Hindlimb muscle (tissue), 1 donor: ENCODE measurements around the gene EHMT1. TPM values are rescaled to one million over a fixed set of nuclear protein-coding genes. Genes with fewer than 3 reads are reported as not detected.
"Not testable (repeated sequence)": the region's sequence is repeated elsewhere in the genome, so short reads cannot be mapped to it uniquely, and the experiment has no call there.

Experiments used
- DNase-seq: peaks from one replicate; pipeline ENCODE4 v3.0.0-alpha.2; 2013
- polyA plus RNA-seq: library from polyadenylated mRNA; unstranded; fragments of 120-200 nt; gene quantifications from one replicate; pipeline ENCODE4 v1.2.1, GENCODE V29; 2013; ENCODE audit not compliant: insufficient read length

Gene EHMT1
- polyA plus RNA-seq, 1 donor, result 50.4 TPM

- DNase-seq, result peak; percentile 93
Observed at GRCh38 chr9:137590469-137591383, 28.1 kb upstream of the EHMT1 start, which contains the start of gene ZMYND19. ZMYND19 (minus strand) TSS chr9:137590512; CDS start chr9:137590263, 249 bp downstream.

DNA sequence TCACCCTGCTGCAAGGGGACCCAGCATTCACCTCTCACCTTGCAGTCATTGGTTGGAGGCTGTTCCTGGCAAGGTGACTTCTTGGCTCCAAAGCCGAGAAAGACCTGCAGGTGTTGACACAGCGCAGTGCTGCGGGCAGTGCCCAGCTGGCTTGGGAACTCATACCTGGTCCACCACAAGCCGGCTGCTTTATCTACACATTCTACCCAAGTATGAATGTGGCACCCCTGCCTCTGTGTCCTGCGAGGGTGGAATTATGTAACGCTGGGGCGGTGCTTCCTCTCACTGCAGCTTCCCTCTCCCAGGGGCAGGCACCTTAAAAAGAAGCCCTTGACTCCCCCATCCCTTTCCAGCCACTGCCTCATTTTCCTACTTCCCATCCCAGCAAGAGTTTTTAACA lies 26.0 kb upstream of the EHMT1 start:
- DNase-seq, result no peak

GRCh38 chr9:137593176-137593575 lies 25.6 kb upstream of the EHMT1 start:
- DNase-seq, result no peak

- not testable (repeated sequence) for DNase-seq
Observed at GRCh38 chr9:137596577-137596976, 22.2 kb upstream of the EHMT1 start.

GRCh38 chr9:137598943-137599342 lies 19.9 kb upstream of the EHMT1 start:
- no peak for DNase-seq

DNA sequence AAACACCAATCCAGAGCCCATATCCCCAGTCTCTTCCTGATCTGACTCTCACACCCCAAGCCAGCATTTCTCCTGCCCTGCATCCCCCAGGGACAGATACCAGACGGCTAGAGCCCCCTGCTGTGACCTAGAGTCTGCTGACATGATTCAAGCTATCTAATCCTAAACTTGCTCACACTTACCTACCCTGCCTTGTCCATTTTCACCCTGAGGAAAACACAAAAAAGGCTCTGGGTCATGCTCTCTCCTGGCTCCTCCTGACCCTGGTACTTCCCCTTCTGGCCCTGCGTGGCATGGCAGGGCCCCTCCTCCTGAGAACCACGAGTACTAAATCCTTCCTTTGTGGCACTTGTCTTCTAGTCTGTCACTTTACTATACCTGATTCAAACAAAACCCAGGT lies 16.1 kb upstream of the EHMT1 start:
- no peak for DNase-seq

DNA sequence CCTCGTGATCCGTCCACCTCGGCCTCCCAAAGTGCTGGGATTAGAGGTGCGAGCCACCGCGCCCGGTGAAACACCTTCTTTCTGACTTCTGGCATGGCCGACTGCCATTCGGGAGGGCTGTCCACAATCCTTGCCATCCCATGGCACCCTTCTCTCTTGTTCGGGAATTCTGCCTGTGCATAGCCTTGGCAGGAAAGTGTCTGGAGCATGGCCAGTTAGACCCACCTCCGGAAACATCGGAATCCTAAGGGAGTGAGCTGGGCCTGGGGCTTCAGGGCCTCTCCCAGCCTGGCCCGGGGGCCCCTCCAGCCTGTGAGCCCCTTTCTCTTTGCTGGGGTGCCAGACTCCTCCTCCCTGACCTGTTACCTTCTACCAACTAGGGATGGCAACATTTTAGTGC lies 14.9 kb upstream of the EHMT1 start:
- DNase-seq, result no peak

- DNase-seq, result no peak
Observed at GRCh38 chr9:137604345-137605086, 14.3 kb upstream of the EHMT1 start.

DNA sequence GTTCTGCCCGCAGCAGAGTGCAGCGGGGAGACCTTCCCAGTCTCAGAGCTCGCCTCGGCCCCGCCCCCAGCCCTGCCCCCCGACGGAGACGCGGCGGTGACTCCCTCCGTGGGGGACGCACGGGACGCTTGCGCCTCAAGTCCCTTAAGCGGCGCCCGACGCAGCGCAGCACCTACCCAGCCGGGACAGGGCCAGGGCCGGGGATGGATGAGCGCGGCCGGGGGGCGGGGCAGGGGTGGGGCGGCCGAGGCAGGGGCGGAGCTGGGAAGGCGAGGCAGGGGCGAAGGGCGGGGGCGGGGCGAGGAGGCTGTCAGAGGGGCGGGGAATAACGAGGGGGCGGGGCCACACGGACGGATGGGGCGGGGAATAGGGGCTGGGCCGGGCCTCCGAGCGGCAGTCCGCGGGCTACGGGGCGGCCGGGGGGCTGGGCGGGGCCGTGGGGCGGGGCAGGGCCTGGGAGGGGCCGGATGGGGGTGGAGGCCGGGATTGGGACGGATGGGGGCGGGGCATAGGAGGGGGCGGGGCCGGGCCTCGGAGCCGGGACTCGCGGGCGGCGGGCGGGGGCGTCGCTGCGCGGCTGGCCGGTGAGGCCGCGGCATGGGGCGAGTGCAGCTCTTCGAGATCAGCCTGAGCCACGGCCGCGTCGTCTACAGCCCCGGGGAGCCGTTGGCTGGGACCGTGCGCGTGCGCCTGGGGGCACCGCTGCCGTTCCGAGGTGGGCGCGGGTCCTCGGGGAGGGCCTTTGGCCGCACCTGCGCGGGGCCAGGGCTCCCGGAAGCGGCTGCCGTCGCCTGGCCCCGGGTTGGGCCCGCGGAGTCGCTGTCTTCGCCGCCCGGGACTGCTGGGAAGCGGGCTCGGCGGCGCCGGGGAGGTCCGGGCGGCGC lies 13.4 kb upstream of the EHMT1 start, which contains the start of gene ARRDC1:
TSS of gene ARRDC1 (plus strand) at position 566 of the 884 bp plus-strand sequence. CDS start at position 598, 32 bp downstream.
- peak; percentile 83 for DNase-seq

DNA sequence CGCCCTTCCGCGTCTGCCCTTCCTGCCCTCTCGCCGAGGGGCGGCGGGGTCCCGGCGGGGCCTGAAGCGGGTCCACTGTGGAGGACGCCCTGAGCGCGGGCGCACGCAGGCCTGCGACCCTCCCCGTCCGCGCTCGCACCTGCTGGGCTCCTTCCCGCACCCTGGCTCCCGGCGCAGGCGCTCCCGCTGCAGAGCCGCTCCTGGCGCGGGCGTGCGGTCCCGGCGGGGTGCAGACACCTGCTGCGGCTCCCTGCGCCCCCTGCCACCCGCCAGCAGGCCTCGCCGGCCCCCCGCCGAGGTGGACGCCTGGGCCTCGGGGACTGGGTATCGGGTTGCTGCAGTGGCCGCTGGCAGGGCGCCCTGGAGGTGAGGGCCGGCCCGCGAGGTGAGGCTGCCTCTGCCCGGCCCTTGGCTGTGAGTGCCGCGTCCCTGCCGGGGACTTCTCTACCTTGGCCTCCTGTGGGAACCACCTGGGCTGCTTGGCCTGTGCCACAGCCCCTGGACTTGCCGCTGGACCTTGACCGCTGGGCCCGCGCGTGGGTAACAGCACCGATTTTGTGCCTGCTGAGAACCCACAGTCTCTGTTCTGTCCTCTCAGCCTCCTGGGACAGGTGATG lies 12.7 kb upstream of the EHMT1 start:
- DNase-seq, result no peak

DNA sequence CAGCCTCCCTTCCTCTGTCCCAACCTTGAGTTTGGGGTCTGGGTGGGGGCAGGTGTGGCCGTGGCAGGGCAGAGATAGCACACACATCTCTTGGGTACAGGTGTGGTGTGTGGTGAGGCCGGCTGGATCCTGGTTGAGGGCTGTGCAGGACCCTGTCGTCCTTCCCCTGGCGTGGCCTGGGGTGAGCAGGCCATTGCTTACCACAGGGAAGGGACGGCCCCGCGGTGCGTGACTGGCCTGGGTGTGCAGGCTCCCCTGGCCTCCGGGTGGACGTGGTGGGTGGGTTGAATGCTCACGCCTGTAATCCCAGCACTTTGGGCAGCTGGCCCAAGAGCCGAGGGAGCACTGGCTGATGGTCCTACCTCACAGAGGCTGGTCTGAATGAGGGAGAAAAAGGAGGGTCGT lies 12.1 kb upstream of the EHMT1 start:
- DNase-seq, result no peak

GRCh38 chr9:137607141-137607857 lies 11.5 kb upstream of the EHMT1 start:
- no peak for DNase-seq

DNA sequence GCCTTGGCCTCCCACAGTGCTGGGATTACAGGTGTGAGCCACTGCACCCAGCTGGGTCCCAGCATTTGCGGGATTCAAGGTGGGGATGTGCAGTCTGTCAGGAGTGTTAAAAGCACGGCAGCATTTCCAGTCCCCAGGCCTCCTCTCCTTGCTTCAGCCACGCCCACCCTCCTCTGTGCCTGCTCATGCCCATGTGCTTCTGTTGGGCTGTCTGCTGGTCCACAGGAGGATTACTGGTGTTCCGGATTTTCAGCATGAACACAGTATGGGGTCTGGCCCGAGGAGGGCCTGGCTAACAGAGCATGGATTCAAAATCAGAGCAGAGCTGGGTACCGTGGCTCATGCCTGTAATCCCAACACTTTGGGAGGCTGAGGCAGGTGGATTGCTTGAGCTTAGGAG lies 7.9 kb upstream of the EHMT1 start:
- no peak for DNase-seq

- no peak for DNase-seq
Observed at GRCh38 chr9:137611623-137612609, 6.9 kb upstream of the EHMT1 start.

DNA sequence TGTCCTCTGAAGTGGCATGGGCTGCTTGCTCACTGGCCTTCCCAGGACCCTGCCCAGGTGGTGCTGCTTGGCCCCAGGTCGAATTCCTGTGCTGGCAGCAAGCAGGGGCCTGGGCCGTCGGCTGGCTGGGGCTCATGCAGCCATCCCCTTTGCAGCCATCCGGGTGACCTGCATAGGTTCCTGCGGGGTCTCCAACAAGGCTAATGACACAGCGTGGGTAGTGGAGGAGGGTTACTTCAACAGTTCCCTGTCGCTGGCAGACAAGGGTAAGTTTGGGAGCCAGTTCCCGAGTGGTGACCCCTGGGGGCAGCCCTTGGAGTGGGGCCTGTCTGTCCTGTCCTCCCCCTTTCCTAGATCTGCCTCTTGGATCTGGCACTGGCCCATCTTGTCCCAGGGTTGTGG lies 6.1 kb upstream of the EHMT1 start:
- no peak for DNase-seq

DNA sequence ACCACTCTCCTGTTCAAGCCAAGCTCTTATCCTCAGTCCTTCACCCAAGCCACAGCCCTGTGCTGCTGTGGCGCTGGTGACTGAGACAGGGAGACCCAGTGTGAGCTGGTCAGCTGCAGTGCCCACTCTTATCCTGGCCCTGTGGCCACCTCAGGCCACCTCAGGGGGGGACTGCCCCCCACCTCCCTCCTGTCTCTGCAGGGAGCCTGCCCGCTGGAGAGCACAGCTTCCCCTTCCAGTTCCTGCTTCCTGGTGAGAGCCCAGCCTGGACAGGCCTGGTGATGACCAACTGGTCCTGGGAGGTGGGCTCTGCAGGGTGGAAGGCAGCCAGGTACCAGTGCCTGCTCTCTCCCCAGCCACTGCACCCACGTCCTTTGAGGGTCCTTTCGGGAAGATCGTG lies 5.5 kb upstream of the EHMT1 start:
- no peak for DNase-seq

DNA sequence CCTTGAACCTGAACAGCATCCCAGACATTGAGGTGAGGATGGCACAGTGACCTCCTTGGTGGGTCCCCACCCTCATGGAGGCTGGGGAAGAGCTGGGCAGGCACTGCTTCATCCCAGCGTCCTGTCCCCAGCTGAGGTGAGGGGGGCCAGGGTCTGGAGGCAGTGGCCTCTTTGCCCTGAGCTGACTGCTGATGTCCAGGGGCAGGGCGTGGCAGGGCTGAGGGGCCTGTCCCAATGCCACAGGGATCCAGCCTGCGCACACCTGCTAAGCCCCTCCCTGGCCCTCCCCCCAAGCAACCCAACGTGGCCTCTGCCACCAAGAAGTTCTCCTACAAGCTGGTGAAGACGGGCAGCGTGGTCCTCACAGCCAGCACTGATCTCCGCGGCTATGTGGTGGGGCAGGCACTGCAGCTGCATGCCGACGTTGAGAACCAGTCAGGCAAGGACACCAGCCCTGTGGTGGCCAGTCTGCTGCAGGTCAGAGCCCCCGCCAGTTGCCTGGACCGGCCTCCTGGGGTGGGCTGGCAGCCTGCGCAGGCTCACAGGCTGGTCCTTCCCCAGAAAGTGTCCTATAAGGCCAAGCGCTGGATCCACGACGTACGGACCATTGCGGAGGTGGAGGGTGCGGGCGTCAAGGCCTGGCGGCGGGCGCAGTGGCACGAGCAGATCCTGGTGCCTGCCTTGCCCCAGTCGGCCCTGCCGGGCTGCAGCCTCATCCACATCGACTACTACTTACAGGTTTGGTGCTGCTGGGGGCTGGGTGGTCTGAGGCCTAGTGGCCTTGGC lies 4.9 kb upstream of the EHMT1 start:
- no peak for DNase-seq

GRCh38 chr9:137614631-137615386 lies 4.0 kb upstream of the EHMT1 start:
- no peak for DNase-seq
